GM23248 (cell line): ENCODE results near the gene ZNF574.

Experiments used
- EZH2 ChIP-seq: fragments of 200-600 bp; sonication (generic); IDR thresholded peaks from 2 replicates; pipeline ENCODE4 v1.6.1; 2018; ENCODE audit warnings: antibody characterized with exemption, mild to moderate bottlenecking; ENCODE audit not compliant: insufficient read depth, poor library complexity, severe bottlenecking
- EZH2phosphoT487 ChIP-seq: fragments of 200-600 bp; sonication (generic); IDR thresholded peaks from 2 replicates; pipeline ENCODE4 v1.6.1; 2018; ENCODE audit warnings: antibody characterized with exemption, moderate library complexity, mild to moderate bottlenecking, low read depth; ENCODE audit not compliant: insufficient read depth

DNA sequence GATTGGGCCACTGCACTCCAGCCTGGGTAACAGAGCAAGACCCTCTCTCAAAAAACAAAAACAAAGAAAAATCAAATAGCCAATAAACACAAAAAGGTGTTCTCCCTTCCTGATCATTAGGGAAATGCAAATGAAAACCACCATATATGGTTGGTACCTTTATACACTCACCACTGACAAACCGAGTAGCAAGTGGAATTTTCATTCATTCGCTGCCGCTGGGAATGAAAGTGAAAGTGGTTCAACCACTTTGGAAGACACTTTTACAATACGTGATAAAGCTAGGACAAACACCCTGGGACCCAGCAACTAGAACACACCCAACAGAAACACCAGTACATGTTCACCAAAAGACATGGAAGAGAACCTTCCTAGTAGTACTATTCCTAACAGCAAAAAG is 27.0 kb upstream of the ZNF574 start:
- TF ChIP-seq EZH2 (no peak), EZH2phosphoT487 (no peak)
